Gastrocnemius medialis (tissue), 4 donors: ENCODE results near the gene CHMP2A. TPM values are rescaled to one million over a fixed set of nuclear protein-coding genes. Genes with fewer than 3 reads are reported as not detected.

Experiments
- ATAC-seq, 2 donors: fragments of 150-250 bp; one replicate each; pipeline ENCODE4 v1.9.1; 2016
- DNase-seq, 2 donors: peaks; one replicate each; pipeline ENCODE4 v3.0.0-alpha.2; 2019
- H3K27ac ChIP-seq, 4 donors: fragments of 200-600 bp; sonication (generic); 1 replicate in 1 of 4; 2 replicates in 3 of 4; pipeline ENCODE4 v1.5.1; 2016 to 2018; ENCODE audit warnings: mild to moderate bottlenecking in 2 of 4, moderate library complexity in 1 of 4
- H3K27me3 ChIP-seq, 3 donors: fragments of 200-600 bp; sonication (generic) in 2 of 3; 1 replicate in 1 of 3; 2 replicates in 2 of 3; pipeline versions ENCODE4 v1.5.1 to v1.6.0; 2016 to 2019; ENCODE audit warnings: mild to moderate bottlenecking in 1 of 3, moderate library complexity in 1 of 3
- H3K36me3 ChIP-seq, 2 donors: fragments of 200-600 bp; sonication (generic) in 1 of 2; one replicate each; pipeline ENCODE4 v1.5.1; 2017 to 2018
- H3K4me1 ChIP-seq, 2 donors: fragments of 200-600 bp; sonication (generic) in 1 of 2; one replicate each; pipeline ENCODE4 v1.5.1; 2016 to 2017; ENCODE audit warnings: mild to moderate bottlenecking in 2 of 2
- H3K4me3 ChIP-seq, 4 donors: fragments of 200-600 bp; sonication (generic) in 3 of 4; 1 replicate in 1 of 4; 2 replicates in 3 of 4; pipeline ENCODE4 v1.5.1; 2016 to 2019; ENCODE audit warnings: mild to moderate bottlenecking in 2 of 4
- H3K9me3 ChIP-seq, 3 donors: fragments of 200-600 bp; sonication (generic) in 2 of 3; 1 replicate in 1 of 3; 2 replicates in 2 of 3; pipeline ENCODE4 v1.5.1; 2016 to 2019
- CTCF ChIP-seq, 5 experiments: fragments of 450-650 bp in 3 of 5; fragments of 200-600 bp in 2 of 5; sonication (generic) in 2 of 5; IDR thresholded peaks in 4 of 5; conservative IDR thresholded peaks in 1 of 5; 1 replicate in 4 of 5; 2 replicates in 1 of 5; pipeline ENCODE4 v1.5.1; 2016 to 2019; ENCODE audit warnings: antibody characterized with exemption in 5 of 5, mild to moderate bottlenecking in 3 of 5, moderate library complexity in 3 of 5
- POLR2A ChIP-seq, 2 donors: fragments of 450-650 bp; IDR thresholded peaks; one replicate each; pipeline ENCODE4 v1.6.1; 2017; ENCODE audit warnings: antibody characterized with exemption in 2 of 2, mild to moderate bottlenecking in 2 of 2, moderate library complexity in 2 of 2
- in situ Hi-C, 4 donors: fragments of 200-750 bp; cut with MboI; loops; one replicate each; pipeline versions ENCODE4 v1.15.0 to v1.8.0; 2017; ENCODE audit warnings: low sequenced_read_pairs in 4 of 4
- intact Hi-C: fragments of 100-400 bp; cut with DNase I; formaldehyde crosslinking; loops from one replicate; pipeline ENCODE4 v1.15.1; 2023; ENCODE audit warnings: low total_unique reads
- total RNA-seq, 4 donors: library from RNA; depleted of rRNA; stranded (reverse); fragments of >200 nt; gene quantifications; one replicate each; pipeline versions ENCODE4 v1.1.0 to v1.2.3, GENCODE V29; 2016

CHMP2A gene
- total RNA-seq, 4 donors from 2014 or later, result 82.3 to 165 (median 113) TPM

GRCh38 chr19:58529405-58529804, 25.5 kb downstream of the CHMP2A start:
- no peak overlapping the region for H3K4me3 ChIP-seq
- no peaks in the 10 kb centered on the region for H3K9me3 ChIP-seq
- intact Hi-C loops, result no loop called here
- DNase-seq (no peak), ATAC-seq (no peak)
- no peak overlapping the region for H3K27ac ChIP-seq
- in situ Hi-C loops, result no loop called here
- no peaks in the 10 kb centered on the region for H3K36me3 ChIP-seq
- TF ChIP-seq POLR2A (IDR thresholded peaks at IDR 0.05) (no peak), CTCF (IDR thresholded peaks at IDR 0.05 in 4 of 5, conservative IDR thresholded peaks at IDR 0.05 in 1 of 5) (no peak)
- H3K4me1 ChIP-seq, result no peaks in the 10 kb centered on the region
- H3K27me3 ChIP-seq, result peaks cover 0 to 3% (median 2%) of the 10 kb centered on the region in 3 donors

DNA sequence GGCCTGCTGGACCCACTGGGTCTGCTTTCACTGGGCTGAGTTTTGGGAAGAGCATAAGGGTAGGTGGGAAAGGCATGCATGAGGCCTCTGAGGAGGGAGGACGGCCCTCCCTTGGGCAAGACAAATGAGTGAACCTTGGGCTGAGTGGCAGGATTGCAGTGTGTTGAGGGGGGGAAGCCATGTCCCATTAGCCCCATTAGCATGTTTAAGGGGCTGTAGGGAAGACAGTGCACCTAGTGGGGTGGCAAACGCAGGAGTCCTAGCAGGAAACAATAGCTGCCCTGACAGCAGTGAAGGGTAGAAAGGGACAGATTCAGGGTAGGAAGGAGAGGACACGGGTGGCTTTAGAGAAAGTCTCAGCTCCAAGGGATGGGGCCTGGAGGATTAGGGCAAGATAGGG, 32.2 kb downstream of the CHMP2A start:
- Histone ChIP-seq H3K27me3 (no peaks in the 10 kb centered on the region), H3K4me3 (no peak overlapping the region), H3K4me1 (peaks cover 16 to 19% of the 10 kb centered on the region in 2 donors), H3K27ac (no peak overlapping the region), H3K9me3 (no peaks in the 10 kb centered on the region), H3K36me3 (no peaks in the 10 kb centered on the region)
- DNase-seq (no peak), ATAC-seq (no peak)
- in situ Hi-C loops (no loop called here), intact Hi-C loops (no loop called here)
- TF ChIP-seq POLR2A (IDR thresholded peaks at IDR 0.05) (no peak), CTCF (IDR thresholded peaks at IDR 0.05 in 4 of 5, conservative IDR thresholded peaks at IDR 0.05 in 1 of 5) (no peak)

- Histone ChIP-seq H3K36me3 (peaks cover 0 to 9% of the 10 kb centered on the region in 2 donors), H3K4me3 (no peak overlapping the region), H3K27ac (no peak overlapping the region), H3K9me3 (no peaks in the 10 kb centered on the region), H3K27me3 (no peaks in the 10 kb centered on the region), H3K4me1 (peaks cover 20 to 23% of the 10 kb centered on the region in 2 donors)
- no peak for DNase-seq
- TF ChIP-seq CTCF (IDR thresholded peaks at IDR 0.05 in 4 of 5, conservative IDR thresholded peaks at IDR 0.05 in 1 of 5), result no peak
- TF ChIP-seq POLR2A (IDR thresholded peaks at IDR 0.05), result no peak
- intact Hi-C loops (no loop called here), in situ Hi-C loops (no loop called here)
- ATAC-seq, result no peak
Observed at GRCh38 chr19:58521651-58522050, 33.3 kb downstream of the CHMP2A start.

DNA sequence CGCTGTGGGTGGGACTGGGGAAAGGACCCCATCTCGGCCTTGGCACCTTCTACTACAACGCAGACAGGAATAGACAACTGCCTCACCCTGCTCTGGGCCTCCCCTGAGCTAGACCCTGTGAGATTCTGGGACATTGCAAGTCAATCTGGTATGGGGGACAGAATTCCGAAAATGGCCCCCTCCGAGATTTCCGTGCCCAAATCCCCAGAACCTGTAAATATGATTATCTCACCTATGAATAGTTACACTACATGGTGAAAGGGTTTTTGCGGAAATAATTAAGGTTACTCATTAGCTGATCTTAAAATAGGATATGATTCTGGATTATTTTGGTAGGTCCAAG, 34.7 kb downstream of the CHMP2A start:
- no peaks in the 10 kb centered on the region for H3K9me3 ChIP-seq
- in situ Hi-C loops, result no loop called here
- peaks cover 31 to 33% of the 10 kb centered on the region in 2 donors for H3K4me1 ChIP-seq
- no peak for DNase-seq
- H3K36me3 ChIP-seq, result peaks cover 0 to 15% of the 10 kb centered on the region in 2 donors
- no peak for ATAC-seq
- peak overlapping the region; percentile 84 to 96 (median 94) for H3K27ac ChIP-seq
- no peaks in the 10 kb centered on the region for H3K27me3 ChIP-seq
- no peak for TF ChIP-seq CTCF (IDR thresholded peaks at IDR 0.05 in 4 of 5, conservative IDR thresholded peaks at IDR 0.05 in 1 of 5)
- no peak for TF ChIP-seq POLR2A (IDR thresholded peaks at IDR 0.05)
- intact Hi-C loops, result no loop called here
- peak overlapping the region; percentile 69 to 88 (median 80) for H3K4me3 ChIP-seq
